ENCODE data around the gene RUVBL2.

DNA sequence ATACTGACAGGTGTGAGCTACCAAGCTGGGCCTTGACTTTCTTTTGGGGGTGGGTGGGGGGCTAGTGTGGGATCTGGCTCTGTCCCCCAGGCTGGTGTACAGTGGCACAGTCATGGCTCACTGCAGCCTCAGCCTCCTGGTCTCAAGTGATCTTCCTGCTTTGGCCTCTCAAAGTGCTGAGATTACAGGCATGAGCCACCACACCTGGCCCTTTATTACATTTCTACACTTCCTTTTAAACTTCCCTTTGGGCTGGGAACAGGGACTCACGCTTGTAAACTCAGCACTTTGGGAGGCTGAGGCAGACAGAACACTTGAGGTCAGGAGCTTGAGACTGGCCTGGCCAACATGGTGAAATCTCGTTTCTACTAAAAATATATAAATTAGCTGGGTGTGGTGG is 16.6 kb upstream of the RUVBL2 start:
- TF ChIP-seq, protein P1, sequence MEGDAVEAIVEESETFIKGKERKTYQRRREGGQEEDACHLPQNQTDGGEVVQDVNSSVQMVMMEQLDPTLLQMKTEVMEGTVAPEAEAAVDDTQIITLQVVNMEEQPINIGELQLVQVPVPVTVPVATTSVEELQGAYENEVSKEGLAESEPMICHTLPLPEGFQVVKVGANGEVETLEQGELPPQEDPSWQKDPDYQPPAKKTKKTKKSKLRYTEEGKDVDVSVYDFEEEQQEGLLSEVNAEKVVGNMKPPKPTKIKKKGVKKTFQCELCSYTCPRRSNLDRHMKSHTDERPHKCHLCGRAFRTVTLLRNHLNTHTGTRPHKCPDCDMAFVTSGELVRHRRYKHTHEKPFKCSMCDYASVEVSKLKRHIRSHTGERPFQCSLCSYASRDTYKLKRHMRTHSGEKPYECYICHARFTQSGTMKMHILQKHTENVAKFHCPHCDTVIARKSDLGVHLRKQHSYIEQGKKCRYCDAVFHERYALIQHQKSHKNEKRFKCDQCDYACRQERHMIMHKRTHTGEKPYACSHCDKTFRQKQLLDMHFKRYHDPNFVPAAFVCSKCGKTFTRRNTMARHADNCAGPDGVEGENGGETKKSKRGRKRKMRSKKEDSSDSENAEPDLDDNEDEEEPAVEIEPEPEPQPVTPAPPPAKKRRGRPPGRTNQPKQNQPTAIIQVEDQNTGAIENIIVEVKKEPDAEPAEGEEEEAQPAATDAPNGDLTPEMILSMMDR (IDR thresholded peaks at IDR 0.05; ENCODE audit: extremely low read depth in 1 of 2, insufficient read depth in 1 of 2, low read depth in 1 of 2, low read length in 2 of 2): no peak
- TF ChIP-seq POLR2AphosphoS5 (IDR thresholded peaks at IDR 0.05; ENCODE audit: insufficient read depth, low read depth, low read length): no peak
